Measurements from ENCODE around the gene TMEM200A.

The TMEM200A gene

DNA sequence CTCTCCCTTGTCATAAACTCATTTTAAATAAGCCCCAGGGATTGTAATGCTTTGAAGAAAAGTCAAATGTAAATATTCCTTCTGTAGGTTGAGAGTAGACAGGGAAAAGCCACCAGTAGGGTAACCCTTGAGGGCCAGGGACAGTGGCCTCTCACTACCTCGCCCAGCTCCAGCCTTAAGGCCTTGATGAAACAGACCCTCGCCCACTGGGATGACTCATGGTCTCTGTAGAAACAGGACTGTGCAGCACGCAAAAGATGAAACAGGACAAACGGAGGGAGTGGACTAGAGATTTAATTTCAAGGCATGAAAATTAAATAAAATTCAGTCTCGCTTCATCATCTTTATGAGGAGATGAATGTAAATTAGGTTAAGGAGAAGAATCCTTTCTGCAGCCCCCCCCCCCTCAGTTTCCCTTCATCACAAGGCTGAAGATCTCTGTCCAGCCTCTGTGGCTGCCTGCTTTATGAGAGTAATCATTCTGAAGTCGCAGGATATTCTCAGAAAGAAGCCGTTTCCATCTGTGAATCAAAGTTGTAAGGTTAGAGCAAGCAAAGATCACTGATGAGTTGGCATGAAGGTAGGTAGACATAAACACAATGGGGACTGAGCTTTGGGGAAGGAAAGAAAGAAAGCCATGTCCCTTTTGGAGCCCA, 60.4 kb downstream of the TMEM200A start:
- DNase-seq: no peak

DNA sequence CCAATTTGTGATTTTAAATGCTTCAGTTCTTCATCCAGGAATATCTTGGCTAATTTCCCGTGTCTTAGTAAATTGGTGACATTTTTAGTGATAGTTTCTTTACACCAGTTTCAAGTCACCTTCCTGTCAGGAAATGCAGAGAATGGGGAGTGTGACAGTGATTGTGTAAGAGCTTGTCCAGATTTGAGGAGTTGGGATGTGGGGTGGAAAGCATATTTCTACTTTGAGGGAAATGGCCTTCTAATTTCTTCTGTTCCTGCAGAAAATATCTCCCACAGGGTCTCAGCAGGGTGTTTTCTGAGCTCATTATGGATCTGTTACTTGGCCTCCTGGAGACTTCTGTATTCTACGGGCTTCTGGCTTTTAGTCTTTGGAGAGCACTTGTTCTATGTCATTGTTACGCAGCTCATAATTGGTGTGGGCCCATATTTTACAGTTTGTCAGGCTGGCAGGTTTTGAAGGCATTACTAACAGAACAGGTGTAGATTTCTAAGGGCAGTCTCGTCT, 65.6 kb downstream of the TMEM200A start:
- no peak for DNase-seq

GRCh38 chr6:130432838-130433237, 67.0 kb downstream of the TMEM200A start:
- DNase-seq: no peak

DNA sequence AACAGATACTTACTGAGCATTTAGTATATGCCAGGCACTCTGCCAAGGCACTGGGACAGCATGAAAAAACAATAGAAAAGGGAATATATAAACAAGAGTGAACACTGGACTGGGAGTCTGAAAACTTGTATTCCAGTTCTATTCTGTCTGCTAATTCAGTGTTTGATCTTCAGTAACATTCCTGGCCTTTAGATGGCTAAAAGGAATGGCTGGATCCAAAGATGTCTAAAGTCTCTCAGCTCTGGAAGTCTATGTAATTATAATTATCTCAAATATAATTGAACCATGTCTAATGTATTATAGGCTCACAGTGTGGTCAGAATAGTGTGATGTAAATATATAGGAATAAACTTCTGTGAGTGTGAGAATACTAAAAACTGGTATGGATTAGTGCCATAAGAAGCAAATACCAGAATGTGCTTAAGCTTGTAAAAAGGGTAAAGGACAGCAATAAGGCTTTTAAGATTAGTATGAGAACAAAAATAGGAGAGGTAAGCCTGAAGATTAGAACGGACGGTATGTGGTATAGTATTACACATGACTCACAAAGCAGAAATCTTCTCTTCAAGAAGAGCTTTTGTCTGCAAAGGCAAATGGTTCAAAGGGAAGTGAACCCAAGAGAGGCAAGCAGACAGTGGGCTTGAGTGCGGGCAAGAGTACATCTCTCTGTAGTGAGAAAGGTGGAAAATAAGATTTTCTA, 68.5 kb downstream of the TMEM200A start:
- DNase-seq: no peak

GRCh38 chr6:130435181-130435580, 69.4 kb downstream of the TMEM200A start:
- no peak for DNase-seq

- DNase-seq: no peak
Observed at GRCh38 chr6:130437961-130438360, 72.1 kb downstream of the TMEM200A start.

- no peak for DNase-seq
Observed at GRCh38 chr6:130447374-130447773, 81.6 kb downstream of the TMEM200A start.

GRCh38 chr6:130452336-130452735, 86.5 kb downstream of the TMEM200A start:
- DNase-seq: no peak

DNA sequence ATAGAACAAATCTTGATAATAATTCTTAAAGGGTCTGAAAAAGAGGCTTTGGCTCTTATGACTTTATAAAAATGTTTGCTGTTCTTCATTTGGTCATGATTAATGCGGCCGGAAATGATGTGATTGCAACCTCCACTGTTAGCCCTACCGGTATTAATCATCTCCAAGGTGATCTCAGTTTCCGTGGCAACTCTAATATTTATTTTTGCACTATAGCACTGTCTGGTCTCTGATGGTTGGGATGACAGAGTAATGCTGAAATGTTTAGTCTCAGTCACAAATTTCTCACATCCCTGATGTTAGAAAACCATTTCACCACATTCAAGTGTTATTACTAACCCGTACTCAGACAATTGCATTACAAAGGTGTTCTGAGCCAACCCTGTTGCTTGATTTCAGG, 87.4 kb downstream of the TMEM200A start:
- no peak for DNase-seq

DNA sequence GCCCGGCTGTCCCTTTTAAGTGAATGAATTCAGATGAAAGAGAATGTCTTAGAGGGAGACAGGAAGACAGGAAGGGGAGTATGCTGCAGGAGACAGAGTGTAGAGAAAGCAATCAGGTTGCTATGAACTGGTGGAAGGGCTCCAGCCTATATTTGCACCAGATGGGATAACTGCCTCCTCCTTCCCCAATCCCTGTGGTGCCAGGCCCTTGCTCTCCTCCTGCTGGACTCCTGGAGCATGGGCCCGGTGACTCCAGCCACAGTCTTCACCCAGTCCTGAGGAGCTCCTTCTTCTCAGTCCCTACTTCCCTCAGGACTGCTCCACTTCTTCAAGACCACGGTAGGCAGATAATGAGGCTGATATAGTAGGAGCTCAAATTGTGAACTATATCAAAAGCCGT, 91.8 kb downstream of the TMEM200A start:
- DNase-seq: no peak

DNA sequence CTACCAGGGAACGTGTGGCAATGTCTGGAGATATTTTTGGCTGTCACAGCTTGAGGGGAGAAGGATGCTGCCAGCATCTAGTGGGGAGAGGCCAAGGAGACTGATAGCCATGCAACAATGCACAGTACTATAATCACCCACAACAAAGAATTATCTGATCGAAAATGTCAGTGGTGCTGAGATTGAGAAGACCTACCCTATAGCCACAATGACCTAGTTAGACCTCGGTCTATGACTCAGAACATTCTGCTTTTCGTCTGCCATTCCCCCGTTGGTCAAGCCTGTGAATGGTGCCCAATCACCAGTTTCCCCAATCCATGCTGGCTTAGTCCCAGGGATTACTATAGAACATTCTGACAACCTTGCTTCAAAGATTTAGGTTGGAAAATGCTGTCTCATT, 93.5 kb downstream of the TMEM200A start:
- no peak for DNase-seq

DNA sequence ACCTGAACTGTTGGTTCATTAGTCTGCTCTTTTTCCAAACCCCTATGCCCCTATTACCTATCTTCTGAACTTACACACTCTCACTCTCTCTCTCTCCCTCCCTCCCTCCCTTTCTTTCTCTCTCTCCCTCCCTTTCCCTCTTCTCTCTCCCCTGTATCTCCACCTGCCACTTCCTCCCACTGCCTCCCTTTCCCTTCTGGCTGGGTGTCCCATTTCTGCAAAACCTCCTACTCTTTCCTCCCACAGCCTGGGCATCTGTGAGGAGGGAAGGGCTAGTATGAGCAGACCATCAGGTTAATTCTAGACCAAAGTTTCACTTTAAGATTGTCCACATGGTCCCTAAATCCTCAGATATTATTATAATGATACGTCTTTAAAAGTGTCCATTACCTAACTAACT, 95.1 kb downstream of the TMEM200A start:
- DNase-seq: no peak

DNA sequence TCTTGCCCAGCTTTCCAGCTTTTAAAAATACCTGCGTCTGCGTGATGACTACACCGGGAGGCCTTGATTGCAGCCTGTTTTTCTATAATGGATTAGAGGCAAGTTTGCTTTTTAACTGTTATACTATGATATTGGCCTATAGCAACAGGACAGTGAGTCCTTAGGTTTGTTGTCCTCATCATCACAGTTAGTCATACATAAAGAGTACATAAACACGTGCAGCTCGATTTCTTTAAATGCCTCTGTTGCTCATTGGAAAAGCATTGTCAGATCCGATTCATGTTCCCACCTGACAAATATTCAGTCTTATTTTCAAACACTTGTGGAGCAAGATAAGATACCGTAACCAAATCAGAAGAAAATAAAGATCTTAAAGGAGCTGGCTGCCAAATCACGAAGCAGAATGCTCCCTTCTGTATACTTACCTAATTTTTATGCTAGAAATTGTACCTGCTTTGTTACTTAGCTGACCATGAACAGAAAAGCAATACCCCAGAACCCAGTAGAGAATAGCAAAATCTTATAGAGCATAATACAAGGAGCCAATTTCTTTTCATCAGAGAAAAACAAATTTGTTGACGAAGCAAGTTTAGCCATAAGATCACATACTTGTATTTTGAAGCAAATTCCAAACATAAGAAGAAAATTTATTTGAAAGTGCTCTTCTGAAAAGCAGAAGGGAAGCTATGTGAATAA, 100.4 kb downstream of the TMEM200A start:
- DNase-seq: no peak

DNA sequence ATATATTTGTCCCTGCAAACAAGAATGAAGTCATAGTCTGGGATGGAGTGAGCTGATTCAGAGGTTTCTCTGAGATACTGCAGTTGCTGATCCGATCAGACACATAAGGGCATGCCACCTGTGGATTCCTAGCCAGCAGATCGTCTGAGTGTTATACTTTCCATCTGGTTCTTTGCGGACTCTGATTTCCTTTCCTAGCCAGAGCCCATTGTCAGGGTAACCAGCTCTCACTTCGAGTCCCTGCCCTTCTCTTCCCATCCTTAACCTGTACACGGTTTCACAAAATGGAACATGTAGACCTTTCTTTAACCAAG, 100.9 kb downstream of the TMEM200A start:
- DNase-seq: no peak

- DNase-seq: no peak
Observed at GRCh38 chr6:130467146-130468050, 101.6 kb downstream of the TMEM200A start.

GRCh38 chr6:130470766-130471165, 104.9 kb downstream of the TMEM200A start:
- no peak for DNase-seq

DNA sequence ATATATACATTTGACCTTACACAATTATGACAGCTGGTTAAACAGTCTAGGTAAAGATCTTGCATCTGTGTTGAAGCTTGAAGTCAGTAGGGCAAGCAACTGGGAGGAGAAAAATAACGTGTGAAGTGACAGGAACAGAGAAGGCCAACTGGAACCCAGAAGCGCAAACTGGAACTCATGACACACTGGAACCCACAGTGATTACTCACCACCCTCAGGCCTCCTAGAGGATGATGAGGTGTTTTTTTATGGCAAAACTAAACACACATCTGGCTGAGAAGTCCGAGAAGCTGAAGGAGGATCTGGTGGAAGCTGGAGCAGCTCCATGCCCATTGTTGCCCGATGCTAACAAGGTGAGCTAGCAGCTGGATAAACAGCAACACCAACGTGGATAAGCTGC, 108.1 kb downstream of the TMEM200A start:
- no peak for DNase-seq

DNA sequence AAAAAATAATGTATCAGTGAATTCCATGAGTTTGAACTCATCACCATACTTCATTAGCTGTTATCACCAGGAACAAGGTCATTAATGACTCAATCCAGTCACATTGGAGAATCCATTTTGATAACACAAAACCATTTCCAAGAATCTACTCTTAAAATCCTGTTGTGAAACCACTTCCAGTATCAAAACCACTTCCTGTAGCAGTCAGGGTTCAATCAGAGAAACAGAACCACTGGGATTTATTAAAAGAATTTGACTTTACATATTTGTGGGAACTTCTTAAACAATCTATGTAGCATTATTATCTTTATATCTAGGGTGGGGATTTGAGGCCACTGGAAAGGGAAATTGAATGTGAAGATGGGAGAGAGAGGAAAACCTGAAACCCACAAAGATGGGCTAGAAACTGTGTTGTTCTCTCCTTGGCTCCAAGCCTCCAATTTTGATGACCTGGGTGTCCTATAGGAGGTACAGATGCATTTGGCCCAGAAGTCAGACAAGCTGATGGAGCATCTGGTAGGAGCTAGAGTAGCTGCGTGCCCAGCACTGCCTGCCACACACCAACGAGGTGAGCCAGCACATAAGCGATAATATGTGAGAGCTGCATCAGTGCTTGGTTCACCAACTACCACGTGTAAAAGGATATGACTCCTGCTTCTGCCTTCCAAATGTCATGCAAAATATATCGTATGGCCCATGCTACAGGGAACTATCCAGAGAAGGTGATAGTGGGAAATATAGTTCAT, 117.0 kb downstream of the TMEM200A start:
- DNase-seq: no peak

DNA sequence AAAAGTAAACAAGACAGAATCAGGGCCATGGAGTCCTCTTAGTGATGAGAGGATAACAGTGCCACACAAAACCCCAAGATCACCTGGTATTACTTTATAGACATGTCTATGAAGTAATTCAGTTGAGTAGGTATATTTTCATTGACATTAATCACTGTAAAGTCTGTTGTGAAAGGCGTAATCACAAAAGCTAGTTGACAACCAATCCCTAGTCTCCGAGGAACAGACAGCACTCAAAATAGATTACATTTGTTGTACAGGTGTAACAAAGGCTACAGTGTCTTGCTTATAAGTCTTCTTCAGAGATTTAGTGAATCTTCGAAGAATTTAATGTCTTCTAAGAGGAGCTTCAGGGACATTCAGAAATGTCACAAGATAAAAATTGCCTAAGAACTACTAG, 120.1 kb downstream of the TMEM200A start:
- no peak for DNase-seq

GRCh38 chr6:130486417-130486816, 120.6 kb downstream of the TMEM200A start:
- DNase-seq: no peak

- no peak for DNase-seq
Observed at GRCh38 chr6:130489514-130489913, 123.7 kb downstream of the TMEM200A start.

Measured in right forelimb (tissue), 1 donor.